Uterus (tissue), 2 donors: ENCODE data around the gene ARPC5L.

Experiments used
- CTCF ChIP-seq, 4 experiments: fragments of 200-600 bp in 2 of 4; fragments of 450-650 bp in 2 of 4; sonication (generic) in 2 of 4; IDR thresholded peaks; one replicate each; pipeline ENCODE4 v1.5.1; 2016 to 2019; ENCODE audit warnings: antibody characterized with exemption in 4 of 4, mild to moderate bottlenecking in 2 of 4, moderate library complexity in 1 of 4
- POLR2A ChIP-seq, 2 donors: fragments of 450-650 bp; IDR thresholded peaks; one replicate each; pipeline ENCODE4 v1.6.1; 2016; ENCODE audit warnings: antibody characterized with exemption in 2 of 2, mild to moderate bottlenecking in 1 of 2, moderate library complexity in 1 of 2

- TF ChIP-seq CTCF (IDR thresholded peaks at IDR 0.05), result no peak
- no peak for TF ChIP-seq POLR2A (IDR thresholded peaks at IDR 0.05)
Observed at GRCh38 chr9:124863371-124863871, 1.5 kb downstream of the ARPC5L start.
